Neural progenitor cell (in vitro differentiated cells): ENCODE data around the gene FAM131B.

Experiments
- CTCF ChIP-seq: fragments of 200-600 bp; sonication (generic); IDR thresholded peaks from 2 replicates; pipeline ENCODE4 v1.5.1; 2017; ENCODE audit warnings: antibody characterized with exemption, mild to moderate bottlenecking
- EZH2 ChIP-seq: fragments of 200-600 bp; sonication (generic); IDR thresholded peaks from 2 replicates; pipeline ENCODE4 v1.6.1; 2017; ENCODE audit warnings: antibody characterized with exemption, mild to moderate bottlenecking, moderate library complexity
- EZH2phosphoT487 ChIP-seq: fragments of 200-600 bp; sonication (generic); IDR thresholded peaks from 2 replicates; pipeline ENCODE4 v1.6.1; 2017; ENCODE audit warnings: antibody characterized with exemption

- TF ChIP-seq CTCF = no peak
- no peak for TF ChIP-seq EZH2
- TF ChIP-seq EZH2phosphoT487 = no peak
Observed at GRCh38 chr7:143369678-143370651, 7.5 kb upstream of the FAM131B start.
